Measurements from ENCODE around the gene CSTF1.

DNA sequence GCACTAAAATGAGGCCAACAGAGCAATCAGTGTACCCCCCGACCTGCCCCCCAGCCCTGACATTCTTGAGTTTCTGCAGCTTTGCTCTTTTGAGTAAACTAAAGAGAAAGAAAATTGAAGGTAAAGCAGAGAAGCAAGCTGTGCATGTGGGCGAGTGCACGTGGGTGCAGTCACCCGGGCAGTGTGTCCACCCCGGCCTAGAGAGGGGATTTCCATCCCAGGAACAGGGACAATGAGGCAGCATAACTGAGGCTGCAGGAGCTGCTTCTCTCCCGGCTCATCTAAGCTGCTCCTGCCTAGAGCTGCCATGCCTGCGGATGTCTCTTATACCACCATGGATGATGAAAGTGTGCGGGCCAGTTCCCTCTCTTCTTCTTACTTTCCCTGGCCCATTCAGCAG, 36.4 kb downstream of the CSTF1 start:
- TF ChIP-seq, protein P1, sequence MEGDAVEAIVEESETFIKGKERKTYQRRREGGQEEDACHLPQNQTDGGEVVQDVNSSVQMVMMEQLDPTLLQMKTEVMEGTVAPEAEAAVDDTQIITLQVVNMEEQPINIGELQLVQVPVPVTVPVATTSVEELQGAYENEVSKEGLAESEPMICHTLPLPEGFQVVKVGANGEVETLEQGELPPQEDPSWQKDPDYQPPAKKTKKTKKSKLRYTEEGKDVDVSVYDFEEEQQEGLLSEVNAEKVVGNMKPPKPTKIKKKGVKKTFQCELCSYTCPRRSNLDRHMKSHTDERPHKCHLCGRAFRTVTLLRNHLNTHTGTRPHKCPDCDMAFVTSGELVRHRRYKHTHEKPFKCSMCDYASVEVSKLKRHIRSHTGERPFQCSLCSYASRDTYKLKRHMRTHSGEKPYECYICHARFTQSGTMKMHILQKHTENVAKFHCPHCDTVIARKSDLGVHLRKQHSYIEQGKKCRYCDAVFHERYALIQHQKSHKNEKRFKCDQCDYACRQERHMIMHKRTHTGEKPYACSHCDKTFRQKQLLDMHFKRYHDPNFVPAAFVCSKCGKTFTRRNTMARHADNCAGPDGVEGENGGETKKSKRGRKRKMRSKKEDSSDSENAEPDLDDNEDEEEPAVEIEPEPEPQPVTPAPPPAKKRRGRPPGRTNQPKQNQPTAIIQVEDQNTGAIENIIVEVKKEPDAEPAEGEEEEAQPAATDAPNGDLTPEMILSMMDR (conservative IDR thresholded peaks at IDR 0.05; ENCODE audit: low read depth, low read length) = no peak
- TF ChIP-seq EZH2 (IDR thresholded peaks at IDR 0.05; ENCODE audit: low read length, unreplicated experiment) = no peak

All from PC-3 (cell line).